ENCODE measurements around the gene ZNF777. TPM values are rescaled to one million over a fixed set of nuclear protein-coding genes. Genes with fewer than 3 reads are reported as not detected.
"Not testable (repeated sequence)": the region's sequence is repeated elsewhere in the genome, so short reads cannot be mapped to it uniquely, and the experiment has no call there.

The ZNF777 gene
- polyA plus RNA-seq, 3 donors, result 0.13 to 2.0 (median 0.25) TPM

GRCh38 chr7:149449897-149450296 lies 11.0 kb downstream of the ZNF777 start:
- DNase-seq, result no peak
- no peak overlapping the region for H3K4me3 ChIP-seq (replicated peaks in 1 of 3; ENCODE audit: low read depth in 2 of 3, low read length in 3 of 3)
- H4K20me1 ChIP-seq (ENCODE audit: insufficient read depth, low read length), result no peaks in the 10 kb centered on the region
- no peaks in the 10 kb centered on the region for H3K27me3 ChIP-seq (ENCODE audit: control insufficient read depth in 2 of 2, insufficient read depth in 2 of 2, low read length in 2 of 2)
- peaks cover 0 to 1% (median 0%) of the 10 kb centered on the region in 3 donors for H3K27me3 Mint-ChIP-seq (ENCODE audit: low read depth in 3 of 3)
- TF ChIP-seq CTCF (IDR thresholded peaks at IDR 0.05), result no peak
- peaks cover 64 to 85% of the 10 kb centered on the region in 2 donors for H3K36me3 ChIP-seq (replicated peaks in 1 of 2; ENCODE audit: control insufficient read depth in 1 of 2, insufficient read depth in 2 of 2, low read length in 2 of 2)
- no peak overlapping the region for H3K27ac Mint-ChIP-seq
- no peak overlapping the region for H3K4me3 Mint-ChIP-seq
- no peak overlapping the region for H2AFZ ChIP-seq (ENCODE audit: insufficient read depth, low read depth, low read length, poor library complexity, severe bottlenecking)
- H3K79me2 ChIP-seq (ENCODE audit: insufficient read depth, low read length), result no peaks in the 10 kb centered on the region
- 100% methylated on average over 6 of the region's 6 CpGs for WGBS (ENCODE audit: insufficient coverage)
- H3K4me2 ChIP-seq (replicated peaks; ENCODE audit: extremely low read depth, low read length, poor library complexity, severe bottlenecking), result no peak overlapping the region
- no peaks in the 10 kb centered on the region for H3K9me3 ChIP-seq (replicated peaks in 1 of 2; ENCODE audit: control insufficient read depth in 1 of 2, insufficient read depth in 1 of 2, low read length in 2 of 2)
- no peaks in the 10 kb centered on the region for H3K4me1 ChIP-seq (ENCODE audit: control insufficient read depth in 1 of 2, insufficient read depth in 2 of 2, low read length in 2 of 2)
- no peaks in the 10 kb centered on the region for H3K4me1 Mint-ChIP-seq
- intact Hi-C loops (cut with micrococcal nuclease), result no loop called here
- H3K9me3 Mint-ChIP-seq, result no peaks in the 10 kb centered on the region
- H3K27ac ChIP-seq (ENCODE audit: low read depth in 1 of 2, low read length in 2 of 2), result no peak overlapping the region
- H3K9ac ChIP-seq (ENCODE audit: insufficient read depth, low read length, poor library complexity, severe bottlenecking), result no peak overlapping the region
- peaks cover 69 to 84% of the 10 kb centered on the region in 2 donors for H3K36me3 Mint-ChIP-seq

GRCh38 chr7:149448961-149449360 lies 11.9 kb downstream of the ZNF777 start:
- TF ChIP-seq CTCF (IDR thresholded peaks at IDR 0.05), result no peak
- Histone ChIP-seq H4K20me1 (ENCODE audit: insufficient read depth, low read length) (no peaks in the 10 kb centered on the region), H3K4me2 (replicated peaks; ENCODE audit: extremely low read depth, low read length, poor library complexity, severe bottlenecking) (no peak overlapping the region), H2AFZ (ENCODE audit: insufficient read depth, low read depth, low read length, poor library complexity, severe bottlenecking) (no peak overlapping the region), H3K36me3 (replicated peaks in 1 of 2; ENCODE audit: control insufficient read depth in 1 of 2, insufficient read depth in 2 of 2, low read length in 2 of 2) (peaks cover 54 to 75% of the 10 kb centered on the region in 2 donors), H3K4me1 (ENCODE audit: control insufficient read depth in 1 of 2, insufficient read depth in 2 of 2, low read length in 2 of 2) (no peaks in the 10 kb centered on the region), H3K9me3 (replicated peaks in 1 of 2; ENCODE audit: control insufficient read depth in 1 of 2, insufficient read depth in 1 of 2, low read length in 2 of 2) (no peaks in the 10 kb centered on the region), H3K27ac (ENCODE audit: low read depth in 1 of 2, low read length in 2 of 2) (no peak overlapping the region), H3K27me3 (ENCODE audit: control insufficient read depth in 2 of 2, insufficient read depth in 2 of 2, low read length in 2 of 2) (no peaks in the 10 kb centered on the region), H3K4me3 (replicated peaks in 1 of 3; ENCODE audit: low read depth in 2 of 3, low read length in 3 of 3) (no peak overlapping the region), H3K9ac (ENCODE audit: insufficient read depth, low read length, poor library complexity, severe bottlenecking) (no peak overlapping the region), H3K79me2 (ENCODE audit: insufficient read depth, low read length) (no peaks in the 10 kb centered on the region)
- H3K4me3 Mint-ChIP-seq, result no peak overlapping the region
- DNase-seq, result no peak
- no peaks in the 10 kb centered on the region for H3K4me1 Mint-ChIP-seq
- H3K36me3 Mint-ChIP-seq, result peaks cover 64 to 82% of the 10 kb centered on the region in 2 donors
- 94% methylated on average over 8 of the region's 8 CpGs for WGBS (ENCODE audit: insufficient coverage)
- H3K9me3 Mint-ChIP-seq, result no peaks in the 10 kb centered on the region
- intact Hi-C loops (cut with micrococcal nuclease), result no loop called here
- peaks cover 0 to 1% (median 0%) of the 10 kb centered on the region in 3 donors for H3K27me3 Mint-ChIP-seq (ENCODE audit: low read depth in 3 of 3)
- no peak overlapping the region for H3K27ac Mint-ChIP-seq

GRCh38 chr7:149446026-149446425 lies 14.8 kb downstream of the ZNF777 start:
- H3K36me3 ChIP-seq (replicated peaks in 1 of 2; ENCODE audit: control insufficient read depth in 1 of 2, insufficient read depth in 2 of 2, low read length in 2 of 2), result peaks cover 41 to 57% of the 10 kb centered on the region in 2 donors
- H4K20me1 ChIP-seq (ENCODE audit: insufficient read depth, low read length); H3K4me1 Mint-ChIP-seq; H3K4me2 ChIP-seq (replicated peaks; ENCODE audit: extremely low read depth, low read length, poor library complexity, severe bottlenecking); H3K4me3 ChIP-seq (replicated peaks in 1 of 3; ENCODE audit: low read depth in 2 of 3, low read length in 3 of 3); H3K9ac ChIP-seq (ENCODE audit: insufficient read depth, low read length, poor library complexity, severe bottlenecking); DNase-seq; H3K4me3 Mint-ChIP-seq; intact Hi-C loops (cut with micrococcal nuclease); H3K27me3 ChIP-seq (ENCODE audit: control insufficient read depth in 2 of 2, insufficient read depth in 2 of 2, low read length in 2 of 2); H3K27me3 Mint-ChIP-seq (ENCODE audit: low read depth in 3 of 3); H3K9me3 Mint-ChIP-seq; H3K79me2 ChIP-seq (ENCODE audit: insufficient read depth, low read length); H3K27ac ChIP-seq (ENCODE audit: low read depth in 1 of 2, low read length in 2 of 2); H3K4me1 ChIP-seq (ENCODE audit: control insufficient read depth in 1 of 2, insufficient read depth in 2 of 2, low read length in 2 of 2); H3K9me3 ChIP-seq (replicated peaks in 1 of 2; ENCODE audit: control insufficient read depth in 1 of 2, insufficient read depth in 1 of 2, low read length in 2 of 2); H2AFZ ChIP-seq (ENCODE audit: insufficient read depth, low read depth, low read length, poor library complexity, severe bottlenecking); H3K27ac Mint-ChIP-seq: not testable (repeated sequence)
- no CpG with 5 or more reads among the region's 11 CpGs for WGBS (ENCODE audit: insufficient coverage)
- H3K36me3 Mint-ChIP-seq, result peaks cover 57 to 67% of the 10 kb centered on the region in 2 donors
